CD8-positive, alpha-beta memory T cell (primary cell): ENCODE results near the gene TAS2R60. TPM values are rescaled to one million over a fixed set of nuclear protein-coding genes. Genes with fewer than 3 reads are reported as not detected.

Experiments
- CTCF ChIA-PET: fragments of 350-600 bp; sonication (Branson Sonifier 250); formaldehyde crosslinking; loops from one replicate; lab custom pipeline; 2021; ENCODE audit warnings: antibody characterized with exemption; lab: Charles Lee
- POLR2A ChIA-PET: fragments of 350-600 bp; sonication (Branson Sonifier 250); formaldehyde crosslinking; loops from one replicate; lab custom pipeline; 2021; ENCODE audit warnings: antibody characterized with exemption; lab: Charles Lee
- DNase-seq, 5 donors: peaks; one replicate each; pipeline versions ENCODE4 v3.0.0 to v3.0.0-alpha.2; 2020 to 2022; ENCODE audit warnings: mixed read lengths in 1 of 5
- H3K27ac ChIP-seq: one replicate; pipeline ENCODE4 v1.7.0; 2013; ENCODE audit warnings: low read depth, mild to moderate bottlenecking, low read length, moderate library complexity
- H3K27me3 ChIP-seq: 2 replicates; pipeline ENCODE4 v1.7.0; 2013; ENCODE audit warnings: low read length, mild to moderate bottlenecking; ENCODE audit not compliant: insufficient read depth, poor library complexity, severe bottlenecking
- H3K36me3 ChIP-seq: 2 replicates; pipeline ENCODE4 v1.7.0; 2013; ENCODE audit warnings: mild to moderate bottlenecking, low read length, moderate library complexity; ENCODE audit not compliant: insufficient read depth
- H3K4me1 ChIP-seq: 2 replicates; pipeline ENCODE4 v1.7.0; 2013; ENCODE audit warnings: mild to moderate bottlenecking, low read length, moderate library complexity; ENCODE audit not compliant: insufficient read depth
- H3K4me3 ChIP-seq: 2 replicates; pipeline ENCODE4 v1.7.0; 2013; ENCODE audit warnings: mild to moderate bottlenecking, low read length
- H3K9me3 ChIP-seq: 2 replicates; pipeline ENCODE4 v1.7.0; 2013; ENCODE audit warnings: mild to moderate bottlenecking, low read length
- H3K27ac Mint-ChIP-seq, 8 donors: one replicate each; pipeline ENCODE4 v1.8.0; 2020 to 2021; ENCODE audit warnings: mixed read lengths in 8 of 8, mild to moderate bottlenecking in 6 of 8, inconsistent platforms in 3 of 8, moderate library complexity in 3 of 8
- H3K27me3 Mint-ChIP-seq, 2 donors: one replicate each; pipeline ENCODE4 v1.8.0; 2020 to 2021; ENCODE audit warnings: mixed read lengths in 2 of 2, mild to moderate bottlenecking in 1 of 2, moderate library complexity in 1 of 2
- H3K36me3 Mint-ChIP-seq, 3 donors: one replicate each; pipeline ENCODE4 v1.8.0; 2020 to 2021; ENCODE audit warnings: mixed read lengths in 3 of 3, inconsistent platforms in 1 of 3, mild to moderate bottlenecking in 1 of 3
- H3K4me1 Mint-ChIP-seq, 3 donors: one replicate each; pipeline ENCODE4 v1.8.0; 2020 to 2021; ENCODE audit warnings: mixed read lengths in 3 of 3, inconsistent platforms in 1 of 3, mild to moderate bottlenecking in 1 of 3
- H3K4me3 Mint-ChIP-seq, 7 donors: one replicate each; pipeline ENCODE4 v1.8.0; 2020 to 2021; ENCODE audit warnings: mixed read lengths in 7 of 7, mild to moderate bottlenecking in 6 of 7, moderate library complexity in 4 of 7, inconsistent platforms in 2 of 7
- H3K9me3 Mint-ChIP-seq, 5 donors: one replicate each; pipeline ENCODE4 v1.8.0; 2020 to 2022; ENCODE audit warnings: mixed read lengths in 5 of 5, mild to moderate bottlenecking in 3 of 5, moderate library complexity in 2 of 5, inconsistent platforms in 1 of 5
- polyA plus RNA-seq: library from polyadenylated mRNA; unstranded; fragments of 300-500 nt; fragmentation: Illumina TruSeq; gene quantifications from one replicate; pipeline ENCODE4 v1.2.3, GENCODE V29; 2021
- total RNA-seq, 2 experiments: library from RNA; stranded (reverse); gene quantifications; one replicate each; pipeline ENCODE4 v1.2.3, GENCODE V29; 2021

The TAS2R60 gene
- total and polyA plus RNA-seq, 3 experiments from 2014 or later, result not detected

- Histone ChIP-seq H3K27ac (no peak overlapping the region), H3K9me3 (no peaks in the 10 kb centered on the region), H3K27me3 (no peaks in the 10 kb centered on the region), H3K4me1 (peaks cover 54% of the 10 kb centered on the region), H3K36me3 (no peaks in the 10 kb centered on the region), H3K4me3 (no peak overlapping the region)
- peak overlapping the region in 5 of 8 donors; percentile 14 to 97 (median 55) for H3K27ac Mint-ChIP-seq
- H3K4me1 Mint-ChIP-seq, result peaks cover 45 to 69% (median 60%) of the 10 kb centered on the region in 3 donors
- ChIA-PET POLR2A (interaction anchor here (1.2 to 2.8 kb wide), 4 partner anchors 9 to 99 kb away, joined by 3 to 21 read pairs (median 5); no protein-coding TSS in a partner anchor), CTCF (interaction anchor here (1.1 to 4.6 kb wide), 9 partner anchors 11 to 191 kb away, joined by 3 to 45 read pairs (median 8); no protein-coding TSS in a partner anchor)
- no peaks in the 10 kb centered on the region for H3K9me3 Mint-ChIP-seq
- peaks cover 0 to 10% (median 0%) of the 10 kb centered on the region in 3 donors for H3K36me3 Mint-ChIP-seq
- H3K27me3 Mint-ChIP-seq, result peaks cover 0 to 15% of the 10 kb centered on the region in 2 donors
- H3K4me3 Mint-ChIP-seq, result peak overlapping the region in 2 of 7 donors; percentile 0 to 39
- no peak for DNase-seq
Measured at GRCh38 chr7:143406002-143406357, 37.3 kb upstream of the TAS2R60 start.

DNA sequence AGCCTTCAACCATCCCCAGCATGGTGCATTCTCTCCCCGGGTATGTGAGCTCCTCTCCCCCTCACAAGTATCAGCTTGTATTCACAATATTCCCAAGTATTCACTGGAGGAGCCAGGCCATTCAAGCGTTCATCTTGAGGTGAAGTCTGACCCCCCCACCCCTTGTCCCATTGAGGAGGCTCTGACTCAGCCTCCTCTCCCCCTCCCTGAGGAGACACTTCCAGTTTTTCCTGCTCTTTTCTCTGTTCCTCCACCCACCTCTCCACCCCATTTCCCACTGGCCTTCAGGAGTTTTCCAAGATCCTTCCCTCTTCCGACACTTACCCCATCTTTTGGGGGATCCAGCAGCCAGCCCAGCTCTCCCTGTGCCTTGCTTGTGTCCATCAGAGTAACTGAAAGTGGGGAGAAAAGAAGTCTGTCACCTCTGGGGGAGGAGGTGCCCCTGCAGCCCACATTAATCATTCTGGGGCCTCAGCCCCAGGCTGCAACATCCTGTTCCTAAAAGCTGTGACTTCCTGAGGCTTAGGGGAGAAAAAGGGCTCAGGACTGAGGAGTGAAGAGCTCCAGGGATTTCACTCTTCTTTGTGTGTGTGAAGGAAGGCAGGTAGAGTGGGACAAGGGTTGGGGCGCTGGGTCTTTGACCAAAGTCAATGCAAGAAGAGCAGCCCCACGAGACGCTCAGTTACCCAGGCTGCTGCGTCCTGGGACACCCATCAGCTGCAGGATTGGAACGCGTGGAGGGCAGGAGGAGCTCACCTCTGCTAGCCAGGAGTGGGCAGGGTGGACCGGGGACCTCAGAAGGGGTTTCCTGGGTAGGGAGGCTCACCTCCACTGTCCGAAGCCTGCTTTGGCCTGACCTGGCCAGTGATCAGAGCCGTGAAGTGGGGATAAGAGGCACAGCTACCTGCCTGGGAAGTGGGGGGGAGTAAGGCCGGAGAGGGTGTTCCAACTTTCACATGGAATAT is 35.7 kb upstream of the TAS2R60 start:
- H3K27ac ChIP-seq, result no peak overlapping the region

DNA sequence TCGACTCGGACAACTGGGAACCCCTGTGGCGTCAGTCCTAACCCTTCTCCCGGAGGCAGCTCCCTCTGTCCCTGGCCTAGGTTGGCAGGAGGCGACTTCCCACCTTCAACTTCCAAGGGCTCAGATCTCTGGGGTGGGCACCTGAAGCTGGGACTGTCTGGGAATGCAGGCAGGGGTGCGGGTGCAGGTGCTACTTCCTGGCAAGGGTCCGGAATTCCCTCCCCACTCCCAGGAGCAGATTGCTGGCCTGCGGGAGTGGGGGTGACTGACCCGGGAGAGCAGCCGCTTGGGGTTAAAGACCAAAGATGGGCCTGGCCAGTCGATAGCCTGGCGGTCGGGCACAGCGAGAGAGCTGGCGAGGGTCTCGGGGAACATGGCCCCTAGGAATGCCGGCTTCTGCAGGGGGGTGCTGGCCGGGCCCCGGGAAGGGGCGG is 35.0 kb upstream of the TAS2R60 start:
- Mint-ChIP-seq H3K27me3 (peaks cover 5 to 21% of the 10 kb centered on the region in 2 donors), H3K4me1 (peaks cover 45 to 67% (median 60%) of the 10 kb centered on the region in 3 donors), H3K36me3 (peaks cover 0 to 6% (median 0%) of the 10 kb centered on the region in 3 donors), H3K9me3 (no peaks in the 10 kb centered on the region), H3K27ac (peak overlapping the region in 6 of 8 donors; percentile 68 to 99 (median 96)), H3K4me3 (peak overlapping the region; percentile 76 to 97 (median 89))
- DNase-seq, result no peak
- Histone ChIP-seq H3K4me3 (peak overlapping the region; percentile 81), H3K36me3 (no peaks in the 10 kb centered on the region), H3K27me3 (no peaks in the 10 kb centered on the region), H3K4me1 (peaks cover 57% of the 10 kb centered on the region), H3K27ac (no peak overlapping the region), H3K9me3 (no peaks in the 10 kb centered on the region)
- ChIA-PET POLR2A (interaction anchor here (1.1 to 3.5 kb wide), 7 partner anchors 12 to 168 kb away, joined by 4 to 48 read pairs (median 7); partner anchors contain the start of gene ZYX), CTCF (interaction anchor here (0.9 to 4.6 kb wide), 22 partner anchors 9 to 193 kb away, joined by 3 to 45 read pairs (median 6); no protein-coding TSS in a partner anchor)

More for the DNA sequence above, 35.7 kb upstream of the TAS2R60 start:
- peak overlapping the region; percentile 81 for H3K4me3 ChIP-seq
- H3K9me3 ChIP-seq, result no peaks in the 10 kb centered on the region
- H3K27me3 Mint-ChIP-seq, result peaks cover 0 to 18% of the 10 kb centered on the region in 2 donors
- peak; percentile 42 to 78 (median 77) for DNase-seq
- peaks cover 0 to 6% (median 0%) of the 10 kb centered on the region in 3 donors for H3K36me3 Mint-ChIP-seq
- no peaks in the 10 kb centered on the region for H3K27me3 ChIP-seq
- H3K4me1 ChIP-seq, result peaks cover 57% of the 10 kb centered on the region
- peak overlapping the region; percentile 76 to 97 (median 89) for H3K4me3 Mint-ChIP-seq
- CTCF ChIA-PET, result interaction anchor here (0.9 to 4.6 kb wide), 24 partner anchors 9 to 192 kb away, joined by 3 to 45 read pairs (median 6); partner anchors contain the start of gene FAM131B
- peaks cover 45 to 67% (median 60%) of the 10 kb centered on the region in 3 donors for H3K4me1 Mint-ChIP-seq
- POLR2A ChIA-PET, result interaction anchor here (0.7 to 3.5 kb wide), 13 partner anchors 11 to 167 kb away, joined by 3 to 48 read pairs (median 5); partner anchors contain the start of genes CASP2, GSTK1 and ZYX
- no peaks in the 10 kb centered on the region for H3K9me3 Mint-ChIP-seq
- no peaks in the 10 kb centered on the region for H3K36me3 ChIP-seq
- peak overlapping the region; percentile 58 to 99 (median 94) for H3K27ac Mint-ChIP-seq

GRCh38 chr7:143408686-143409561 is 34.3 kb upstream of the TAS2R60 start, which contains the start of gene EPHA1:
EPHA1 (minus strand) TSS chr7:143408856; CDS start chr7:143408805, 51 bp downstream.
- H3K9me3 ChIP-seq, result no peaks in the 10 kb centered on the region
- Mint-ChIP-seq H3K36me3 (peaks cover 0 to 6% (median 0%) of the 10 kb centered on the region in 3 donors), H3K9me3 (no peaks in the 10 kb centered on the region), H3K27me3 (peaks cover 8 to 21% of the 10 kb centered on the region in 2 donors), H3K4me1 (peaks cover 41 to 60% (median 53%) of the 10 kb centered on the region in 3 donors), H3K27ac (peak within 1 kb of the TSS; percentile 63 to 99 (median 94)), H3K4me3 (peak within 1 kb of the TSS; percentile 78 to 97 (median 89))
- peaks cover 57% of the 10 kb centered on the region for H3K4me1 ChIP-seq
- CTCF ChIA-PET, result interaction anchor here (0.8 to 4.6 kb wide), 17 partner anchors 8 to 194 kb away, joined by 3 to 45 read pairs (median 7); no protein-coding TSS in a partner anchor
- POLR2A ChIA-PET, result interaction anchor here (1.1 to 3.5 kb wide), 6 partner anchors 12 to 169 kb away, joined by 4 to 48 read pairs (median 7); partner anchors contain the start of gene ZYX
- H3K27ac ChIP-seq, result no peak within 1 kb of the TSS
- H3K4me3 ChIP-seq, result peak within 1 kb of the TSS; percentile 81
- H3K36me3 ChIP-seq, result no peaks in the 10 kb centered on the region
- no peaks in the 10 kb centered on the region for H3K27me3 ChIP-seq
- DNase-seq, result peak; percentile 28 to 64 (median 45)

DNA sequence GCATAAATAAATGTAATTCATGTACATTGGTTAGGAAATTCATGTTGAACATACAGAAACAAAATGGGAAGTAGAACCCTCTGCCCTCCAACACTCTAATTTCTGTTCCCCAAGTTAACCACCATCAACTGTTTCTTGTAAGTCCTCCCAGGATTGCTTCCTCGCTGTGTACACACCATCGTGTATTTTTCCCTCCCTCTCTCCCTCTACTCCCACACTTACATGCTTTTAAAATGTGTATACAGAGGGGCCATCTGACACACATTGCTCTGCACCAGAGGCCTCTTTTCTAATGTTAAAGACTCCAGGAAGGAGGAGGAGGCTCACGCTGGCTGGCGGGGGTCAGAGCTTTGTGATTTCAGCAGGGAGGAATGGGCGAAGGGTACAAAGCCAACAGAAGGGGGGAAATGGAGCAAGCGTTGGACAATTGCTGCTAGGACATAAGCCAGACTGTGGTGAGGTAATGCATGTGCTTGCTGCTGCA is 32.7 kb upstream of the TAS2R60 start:
- POLR2A ChIA-PET, result no interaction called here
- H3K27ac Mint-ChIP-seq, result peak overlapping the region in 2 of 8 donors; percentile 24 to 53
- H3K9me3 ChIP-seq, result no peaks in the 10 kb centered on the region
- CTCF ChIA-PET, result interaction anchor here (0.9 kb wide), 1 partner anchor 111 kb away, joined by 3 read pairs; no protein-coding TSS in a partner anchor
- H3K27me3 ChIP-seq, result no peaks in the 10 kb centered on the region
- no peak for DNase-seq
- H3K4me1 Mint-ChIP-seq, result peaks cover 38 to 47% (median 39%) of the 10 kb centered on the region in 3 donors
- H3K4me3 ChIP-seq, result no peak overlapping the region
- H3K27ac ChIP-seq, result no peak overlapping the region
- peaks cover 47% of the 10 kb centered on the region for H3K4me1 ChIP-seq
- H3K36me3 Mint-ChIP-seq, result peaks cover 0 to 6% (median 0%) of the 10 kb centered on the region in 3 donors
- peaks cover 14 to 22% of the 10 kb centered on the region in 2 donors for H3K27me3 Mint-ChIP-seq
- H3K36me3 ChIP-seq, result no peaks in the 10 kb centered on the region
- no peaks in the 10 kb centered on the region for H3K9me3 Mint-ChIP-seq
- H3K4me3 Mint-ChIP-seq, result no peak overlapping the region

GRCh38 chr7:143411976-143412708 is 31.1 kb upstream of the TAS2R60 start:
- POLR2A ChIA-PET, result no interaction called here
- no peak for DNase-seq
- Histone ChIP-seq H3K4me3 (no peak overlapping the region), H3K27me3 (no peaks in the 10 kb centered on the region), H3K9me3 (no peaks in the 10 kb centered on the region), H3K36me3 (no peaks in the 10 kb centered on the region), H3K27ac (no peak overlapping the region), H3K4me1 (peaks cover 31% of the 10 kb centered on the region)
- peaks cover 26 to 35% (median 28%) of the 10 kb centered on the region in 3 donors for H3K4me1 Mint-ChIP-seq
- H3K27me3 Mint-ChIP-seq, result peaks cover 18 to 21% of the 10 kb centered on the region in 2 donors
- H3K27ac Mint-ChIP-seq, result no peak overlapping the region
- H3K4me3 Mint-ChIP-seq, result no peak overlapping the region
- CTCF ChIA-PET, result interaction anchor here (1.4 kb wide), 1 partner anchor 40 kb away, joined by 3 read pairs; no protein-coding TSS in a partner anchor
- H3K9me3 Mint-ChIP-seq, result no peaks in the 10 kb centered on the region
- H3K36me3 Mint-ChIP-seq, result peaks cover 0 to 5% (median 0%) of the 10 kb centered on the region in 3 donors
